HG03280 (cell line): ENCODE data around the gene SRPK2.
"Not testable (repeated sequence)": the region's sequence is repeated elsewhere in the genome, so short reads cannot be mapped to it uniquely, and the experiment has no call there.

ENCODE experiments used
- ATAC-seq: cut with Tn5 transposase; IDR thresholded peaks from one replicate; pipeline ENCODE4 v1.9.1; 2021; ENCODE audit warnings: mild to moderate bottlenecking, moderate library complexity; ENCODE audit not compliant: unreplicated experiment

SRPK2 gene

GRCh38 chr7:105388356-105389087 is at the start of gene SRPK2:
TSS of gene SRPK2 (minus strand) at chr7:105388921.
- ATAC-seq: peak; percentile 72

- no peak for ATAC-seq
Observed at GRCh38 chr7:105438254-105438653, 49.5 kb upstream of the SRPK2 start.

GRCh38 chr7:105437356-105437755 is 48.6 kb upstream of the SRPK2 start:
- ATAC-seq: not testable (repeated sequence)

- no peak for ATAC-seq
Observed at GRCh38 chr7:105429746-105430612, 41.3 kb upstream of the SRPK2 start.

- ATAC-seq: no peak
Observed at GRCh38 chr7:105426606-105427146, 38.0 kb upstream of the SRPK2 start.

GRCh38 chr7:105423987-105424386 is 35.3 kb upstream of the SRPK2 start:
- ATAC-seq: no peak

- ATAC-seq: no peak
Observed at GRCh38 chr7:105413887-105414437, 25.2 kb upstream of the SRPK2 start.

GRCh38 chr7:105410774-105411173 is 22.1 kb upstream of the SRPK2 start:
- ATAC-seq: not testable (repeated sequence)

- not testable (repeated sequence) for ATAC-seq
Observed at GRCh38 chr7:105409775-105410174, 21.1 kb upstream of the SRPK2 start.

- no peak for ATAC-seq
Observed at GRCh38 chr7:105408791-105409410, 20.2 kb upstream of the SRPK2 start.

- no peak for ATAC-seq
Observed at GRCh38 chr7:105403128-105403527, 14.4 kb upstream of the SRPK2 start.

GRCh38 chr7:105402221-105403095 is 13.7 kb upstream of the SRPK2 start:
- ATAC-seq: no peak

GRCh38 chr7:105399043-105399725 is 10.5 kb upstream of the SRPK2 start:
- ATAC-seq: no peak

GRCh38 chr7:105396566-105396965 is 7.8 kb upstream of the SRPK2 start:
- no peak for ATAC-seq

GRCh38 chr7:105391429-105391828 is 2.7 kb upstream of the SRPK2 start:
- ATAC-seq: no peak

GRCh38 chr7:105389889-105390288 is 1.2 kb upstream of the SRPK2 start:
- ATAC-seq: no peak

GRCh38 chr7:105389088-105389650 is 448 bp upstream of the SRPK2 start:
- peak; percentile 38 for ATAC-seq

GRCh38 chr7:105387508-105388355 is 989 bp downstream of the SRPK2 start:
- peak; percentile 40 for ATAC-seq
